Measurements from ENCODE around the gene ACP2. TPM values are rescaled to one million over a fixed set of nuclear protein-coding genes. Genes with fewer than 3 reads are reported as not detected.

Gene ACP2
- polyA plus RNA-seq (ENCODE audit: insufficient read length), result 20.9 TPM

- DNase-seq (ENCODE audit: low read depth), result no peak
These were observed at the start of gene ACP2 for GRCh38 chr11:47248664-47249377. TSS of gene ACP2 (minus strand) at chr11:47248814. CDS start at chr11:47248789, 25 bp downstream.

- no peak for DNase-seq (ENCODE audit: low read depth)
These were observed 47.4 kb upstream of the ACP2 start for GRCh38 chr11:47296045-47296444.

DNA sequence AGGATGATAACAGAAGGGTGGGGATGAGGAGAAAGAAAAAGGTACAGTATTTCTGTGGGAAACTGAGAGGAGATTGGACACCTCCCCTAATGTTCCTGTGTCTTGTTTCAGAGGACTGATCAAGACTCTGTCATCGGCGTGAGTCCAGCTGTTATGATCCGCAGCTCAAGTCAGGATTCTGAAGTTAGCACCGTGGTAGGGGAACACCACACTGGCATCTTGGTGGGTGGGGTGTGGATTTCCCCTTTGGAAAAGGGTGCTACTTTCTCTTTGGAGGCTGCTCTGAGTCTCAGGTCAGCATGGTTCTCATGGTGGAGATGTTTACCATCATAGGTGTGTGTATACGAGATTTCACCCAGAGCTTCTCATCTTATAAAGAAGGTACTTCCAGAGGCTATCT lies 46.8 kb upstream of the ACP2 start:
- DNase-seq (ENCODE audit: low read depth), result no peak

DNA sequence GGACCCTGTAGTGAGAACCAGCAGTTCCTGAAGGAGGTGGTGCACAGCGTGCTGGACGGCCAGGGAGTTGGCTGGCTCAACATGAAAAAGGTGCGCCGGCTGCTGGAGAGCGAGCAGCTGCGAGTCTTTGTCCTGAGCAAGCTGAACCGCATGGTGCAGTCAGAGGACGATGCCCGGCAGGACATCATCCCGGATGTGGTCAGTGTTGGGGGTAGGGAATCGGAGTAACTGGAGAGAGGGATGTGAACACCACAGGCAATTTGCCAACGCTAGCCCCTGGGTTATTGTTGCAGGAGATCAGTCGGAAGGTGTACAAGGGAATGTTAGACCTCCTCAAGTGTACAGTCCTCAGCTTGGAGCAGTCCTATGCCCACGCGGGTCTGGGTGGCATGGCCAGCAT lies 41.2 kb upstream of the ACP2 start:
- no peak for DNase-seq (ENCODE audit: low read depth)

DNA sequence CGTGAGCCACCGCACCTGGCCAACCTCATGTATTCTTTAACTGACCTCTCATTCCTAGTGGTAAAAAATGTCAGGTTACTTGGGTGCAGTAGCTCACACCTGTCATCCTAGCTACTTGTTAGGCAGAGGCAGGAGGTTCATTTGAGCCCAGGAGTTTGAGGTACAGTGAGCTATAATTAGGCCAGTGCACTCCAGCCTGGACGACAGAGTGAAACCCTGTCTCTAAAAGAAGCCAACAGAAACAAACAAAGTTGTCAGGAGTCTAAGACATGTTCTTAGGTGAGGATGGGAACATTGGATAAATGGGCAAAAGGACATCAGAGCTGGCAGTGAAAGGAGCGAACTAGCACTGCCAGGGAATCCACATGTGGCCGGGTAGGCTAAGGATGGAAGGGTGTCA lies 39.5 kb upstream of the ACP2 start:
- no peak for DNase-seq (ENCODE audit: low read depth)

DNA sequence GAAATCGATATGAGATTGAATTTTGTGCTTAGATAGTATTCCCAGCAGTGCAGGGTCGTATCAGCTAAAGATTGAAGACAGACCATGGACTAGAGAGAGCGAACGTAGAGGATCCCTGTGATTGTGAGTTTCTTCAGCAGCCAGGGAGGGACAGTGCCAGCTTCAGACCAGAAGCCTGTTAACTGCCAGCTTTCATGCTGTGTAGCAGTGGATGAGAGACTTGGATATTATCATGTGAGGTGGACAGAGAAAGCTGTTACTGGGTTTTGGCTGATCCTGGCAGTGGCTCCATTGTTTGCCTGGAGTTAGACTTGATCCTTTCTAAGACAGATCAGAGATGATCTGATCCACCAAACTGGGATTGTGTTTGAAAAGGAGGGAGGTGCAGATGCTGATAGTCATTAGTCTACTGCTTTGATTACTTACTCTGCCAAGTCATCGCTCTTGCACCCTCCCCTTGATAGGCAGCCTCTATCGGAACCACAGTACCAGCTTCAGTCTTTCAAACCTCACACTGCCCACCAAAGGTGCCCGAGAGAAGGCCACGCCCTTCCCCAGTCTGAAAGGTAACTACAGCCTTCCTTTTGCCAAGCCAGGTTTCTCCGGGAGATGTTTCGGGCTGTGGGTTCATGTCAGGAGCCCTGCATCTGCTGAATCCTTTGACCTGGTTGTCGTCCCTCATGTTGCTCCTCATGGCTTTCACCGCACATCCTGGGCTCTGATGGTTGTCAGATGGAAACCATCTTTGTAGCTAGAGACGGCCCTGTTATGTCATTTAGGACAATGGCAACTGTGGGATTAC lies 37.6 kb upstream of the ACP2 start:
- no peak for DNase-seq (ENCODE audit: low read depth)

DNA sequence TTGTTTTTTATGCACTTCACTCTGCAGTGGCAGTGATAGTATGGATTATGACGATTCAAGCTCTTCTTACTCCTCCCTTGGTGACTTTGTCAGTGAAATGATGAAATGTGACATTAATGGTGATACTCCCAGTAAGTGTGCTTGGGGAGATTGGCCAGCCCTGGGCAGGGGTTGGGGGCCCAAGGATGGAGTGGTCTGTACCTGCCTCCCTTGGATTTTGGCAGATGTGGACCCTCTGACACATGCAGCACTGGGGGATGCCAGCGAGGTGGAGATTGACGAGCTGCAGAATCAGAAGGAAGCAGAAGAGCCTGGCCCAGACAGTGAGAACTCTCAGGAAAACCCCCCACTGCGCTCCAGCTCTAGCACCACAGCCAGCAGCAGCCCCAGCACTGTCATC lies 35.5 kb upstream of the ACP2 start:
- no peak for DNase-seq (ENCODE audit: low read depth)

GRCh38 chr11:47282462-47282861 lies 33.8 kb upstream of the ACP2 start:
- DNase-seq (ENCODE audit: low read depth), result no peak

DNA sequence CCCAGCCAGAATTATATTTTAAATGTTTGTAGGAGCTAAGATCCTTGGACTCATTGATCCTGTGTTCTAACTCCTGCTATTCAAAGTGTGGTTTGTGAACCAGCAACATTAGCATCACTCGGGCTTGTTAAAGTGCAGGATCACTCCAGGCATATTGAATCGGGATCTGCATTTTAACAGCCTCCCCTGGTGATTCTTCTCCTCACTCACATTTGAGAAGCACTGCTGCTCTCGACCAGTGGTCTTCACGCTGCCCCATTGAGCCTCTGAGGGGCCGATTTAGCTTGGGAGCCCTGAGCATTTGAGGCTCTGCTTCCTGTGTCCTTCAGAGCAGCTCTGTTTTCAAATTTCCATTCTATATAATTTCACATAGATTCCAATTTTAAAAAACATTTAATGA lies 32.2 kb upstream of the ACP2 start:
- no peak for DNase-seq (ENCODE audit: low read depth)

GRCh38 chr11:47280099-47280498 lies 31.5 kb upstream of the ACP2 start:
- no peak for DNase-seq (ENCODE audit: low read depth)

GRCh38 chr11:47278769-47279168 lies 30.2 kb upstream of the ACP2 start:
- DNase-seq (ENCODE audit: low read depth), result no peak

GRCh38 chr11:47278058-47278457 lies 29.4 kb upstream of the ACP2 start:
- DNase-seq (ENCODE audit: low read depth), result no peak

- DNase-seq (ENCODE audit: low read depth), result no peak
These were observed 28.3 kb upstream of the ACP2 start for GRCh38 chr11:47276923-47277322.

DNA sequence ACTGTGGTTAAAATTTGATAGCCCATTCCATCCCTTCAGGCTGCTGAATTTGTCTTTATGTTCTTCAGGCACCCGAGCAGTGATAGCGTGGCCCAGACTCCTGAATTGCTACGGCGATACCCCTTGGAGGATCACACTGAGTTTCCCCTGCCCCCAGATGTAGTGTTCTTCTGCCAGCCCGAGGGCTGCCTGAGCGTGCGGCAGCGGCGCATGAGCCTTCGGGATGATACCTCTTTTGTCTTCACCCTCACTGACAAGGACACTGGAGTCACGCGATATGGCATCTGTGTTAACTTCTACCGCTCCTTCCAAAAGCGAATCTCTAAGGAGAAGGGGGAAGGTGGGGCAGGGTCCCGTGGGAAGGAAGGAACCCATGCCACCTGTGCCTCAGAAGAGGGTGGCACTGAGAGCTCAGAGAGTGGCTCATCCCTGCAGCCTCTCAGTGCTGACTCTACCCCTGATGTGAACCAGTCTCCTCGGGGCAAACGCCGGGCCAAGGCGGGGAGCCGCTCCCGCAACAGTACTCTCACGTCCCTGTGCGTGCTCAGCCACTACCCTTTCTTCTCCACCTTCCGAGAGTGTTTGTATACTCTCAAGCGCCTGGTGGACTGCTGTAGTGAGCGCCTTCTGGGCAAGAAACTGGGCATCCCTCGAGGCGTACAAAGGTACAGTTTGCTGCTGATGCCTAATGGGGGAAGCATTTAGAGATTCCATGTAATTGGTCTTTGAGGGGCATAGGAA lies 26.1 kb upstream of the ACP2 start:
- no peak for DNase-seq (ENCODE audit: low read depth)

DNA sequence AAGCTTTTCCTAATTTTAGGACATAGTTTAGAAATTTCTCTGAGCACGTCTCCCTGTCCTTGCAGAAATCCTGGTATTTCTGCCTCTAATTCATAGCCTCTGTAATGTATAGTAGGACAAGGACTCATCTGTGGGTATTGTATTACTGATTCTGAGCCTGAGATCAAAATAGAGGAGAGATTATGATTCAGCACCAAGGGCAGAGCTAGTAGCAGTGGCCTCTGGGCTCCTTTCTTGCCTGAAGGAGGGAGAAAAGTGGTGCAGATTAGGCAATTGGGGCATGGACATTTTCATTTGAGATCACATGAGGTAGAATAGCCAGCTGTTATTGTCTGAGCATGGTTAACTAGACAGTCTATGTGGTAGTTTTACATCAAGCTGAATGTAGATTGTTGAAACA lies 24.1 kb upstream of the ACP2 start:
- DNase-seq (ENCODE audit: low read depth), result no peak

DNA sequence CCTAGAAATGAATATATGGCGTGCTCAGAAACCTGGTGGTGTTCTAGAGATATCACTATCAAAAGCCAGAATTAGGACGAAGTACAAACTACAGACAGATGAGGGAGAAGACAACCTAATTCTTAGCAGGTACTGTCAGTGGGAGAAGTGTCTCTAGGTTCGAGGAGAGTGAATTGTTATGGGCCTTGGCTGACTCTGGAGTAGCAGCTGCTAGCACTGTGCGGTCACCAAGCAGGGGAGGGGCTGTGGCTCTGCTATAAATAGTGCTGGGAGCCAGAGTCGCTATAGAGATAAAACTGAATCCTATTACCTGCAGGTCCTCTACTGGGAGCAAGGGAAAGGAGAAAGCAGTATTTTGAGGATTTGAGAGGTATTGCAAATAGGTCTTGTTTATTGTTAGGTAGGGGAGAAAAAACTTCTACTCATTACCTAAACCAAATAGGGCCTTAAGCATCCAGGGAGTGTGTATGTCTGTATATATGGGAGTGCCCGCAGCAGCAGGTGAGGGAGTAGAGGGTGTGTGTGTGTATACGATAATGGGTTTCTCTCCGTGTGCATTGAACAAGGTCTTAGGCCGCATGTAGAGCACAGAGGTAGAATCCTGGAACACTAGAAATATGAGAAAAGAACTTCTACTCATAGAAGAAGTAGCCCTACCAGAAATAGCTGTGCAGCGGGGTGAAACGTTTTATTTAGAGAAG lies 23.5 kb upstream of the ACP2 start:
- DNase-seq (ENCODE audit: low read depth), result no peak

- DNase-seq (ENCODE audit: low read depth), result no peak
These were observed 22.7 kb upstream of the ACP2 start for GRCh38 chr11:47271328-47271727.

DNA sequence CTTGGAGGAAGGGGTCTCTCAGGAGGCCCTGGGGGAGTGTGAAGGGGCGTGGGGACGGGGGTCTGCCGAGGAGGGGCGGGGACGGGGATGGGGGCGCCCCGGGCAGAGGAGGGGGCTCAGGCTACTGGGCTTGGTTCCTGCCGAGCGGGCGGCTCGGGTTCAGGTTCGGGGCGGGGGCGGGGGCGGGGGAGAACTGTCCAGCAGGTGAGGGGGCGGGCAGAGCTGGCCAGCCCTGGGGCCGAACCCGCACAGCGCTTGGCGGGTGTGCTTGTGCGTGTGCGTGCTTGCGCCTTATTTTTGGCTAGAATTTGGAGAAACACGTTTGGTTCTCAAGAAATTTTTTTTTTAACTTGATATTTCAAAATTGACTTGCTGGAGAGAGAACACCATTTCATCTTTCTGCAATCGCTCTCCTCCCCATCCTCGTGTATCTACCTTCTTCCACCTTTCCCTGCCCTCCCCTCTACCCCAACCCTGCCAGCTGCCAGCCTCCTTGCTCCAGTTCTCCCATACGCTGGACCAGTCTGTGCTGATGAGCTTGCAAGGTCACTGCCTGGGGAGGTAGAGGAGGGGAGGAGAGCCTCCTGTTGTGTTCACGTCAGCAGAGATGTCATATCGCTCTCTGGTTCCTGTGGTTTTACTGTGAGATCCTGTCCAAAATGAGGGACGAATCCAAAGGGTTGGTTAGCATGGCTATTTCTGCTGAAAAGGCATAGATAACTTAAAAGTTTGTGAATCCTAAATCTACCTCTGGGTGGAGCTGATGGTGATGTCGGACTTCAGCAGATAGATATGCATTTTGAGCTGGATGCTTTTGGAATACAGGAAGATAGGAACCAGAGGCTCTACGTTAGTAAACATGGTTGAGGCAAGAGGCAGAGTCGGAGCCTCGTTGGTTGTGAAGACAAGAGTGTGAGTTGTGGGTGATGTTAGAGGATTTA lies 22.0 kb upstream of the ACP2 start:
- DNase-seq (ENCODE audit: low read depth), result no peak

GRCh38 chr11:47269829-47270305 lies 21.3 kb upstream of the ACP2 start, which contains the start of gene MADD:
TSS of gene MADD (plus strand) at chr11:47270133.
- no peak for DNase-seq (ENCODE audit: low read depth)

- DNase-seq (ENCODE audit: low read depth), result no peak
These were observed 20.6 kb upstream of the ACP2 start for GRCh38 chr11:47269002-47269828.

All from forelimb muscle (tissue), 1 donor.